IPS-NIHi11 (cell line): ENCODE measurements around the gene LRRIQ1.

Experiments used
- DNase-seq: peaks from one replicate; pipeline ENCODE4 v3.0.0; 2012; ENCODE audit warnings: mixed read lengths, low spot score

The LRRIQ1 gene

GRCh38 chr12:85060916-85061315 is 24.8 kb downstream of the LRRIQ1 start:
- DNase-seq, result no peak

GRCh38 chr12:85065837-85066482 is 29.8 kb downstream of the LRRIQ1 start:
- no peak for DNase-seq

DNA sequence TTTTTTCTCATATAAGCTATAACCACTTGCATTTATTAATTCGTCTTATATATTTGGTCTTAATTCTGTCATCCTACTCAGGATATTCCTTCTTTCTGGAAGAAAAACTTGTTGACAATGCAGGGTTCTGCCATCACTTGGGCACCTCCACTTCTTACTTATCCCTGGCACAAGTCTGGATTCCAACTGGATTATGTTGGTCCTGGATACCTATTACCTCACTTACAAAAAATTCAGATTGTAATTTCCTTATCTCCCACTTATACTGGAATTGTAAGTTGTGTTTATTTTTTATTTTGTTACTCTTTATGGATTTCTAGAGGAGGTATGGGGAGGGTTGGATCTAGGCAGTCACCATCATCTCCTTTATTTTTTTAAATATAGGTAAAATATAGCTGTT is 36.7 kb downstream of the LRRIQ1 start:
- DNase-seq, result no peak

DNA sequence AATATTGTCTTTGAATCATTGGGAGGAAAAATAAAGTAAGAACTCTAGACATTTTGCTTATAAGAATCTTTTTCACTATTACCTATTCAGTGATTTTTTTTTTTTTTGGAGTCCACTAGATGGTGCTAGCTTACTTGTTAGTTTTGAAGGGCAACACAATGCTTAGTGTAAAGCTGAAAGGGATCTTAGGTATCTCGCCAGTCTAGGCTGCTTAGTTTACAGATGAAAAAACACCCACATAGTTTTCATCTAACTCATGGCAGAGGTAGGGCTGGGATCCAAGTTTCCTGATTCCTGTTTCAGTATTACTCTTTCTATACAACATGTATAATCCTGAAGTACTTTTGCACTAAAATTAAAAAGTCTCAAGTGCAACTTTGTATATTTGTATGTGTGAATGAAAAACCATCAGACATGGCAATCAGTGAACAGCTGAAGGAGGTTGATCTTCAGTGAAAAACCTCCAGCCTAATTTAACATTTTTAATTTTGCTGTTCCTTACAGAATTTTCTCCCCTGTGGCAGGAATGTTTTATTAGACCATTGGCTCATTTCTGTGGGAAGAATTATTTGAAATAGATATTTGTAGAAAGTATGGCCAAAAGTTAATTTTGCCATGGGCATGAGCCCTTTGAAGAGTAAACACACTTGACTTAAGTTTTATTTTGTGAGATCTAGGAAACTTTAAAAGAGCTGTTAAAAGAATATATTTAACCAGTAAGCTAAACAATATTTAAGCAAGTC is 40.7 kb downstream of the LRRIQ1 start:
- peak; percentile 65 for DNase-seq

GRCh38 chr12:85085066-85085465 is 48.9 kb downstream of the LRRIQ1 start:
- no peak for DNase-seq

GRCh38 chr12:85089792-85090191 is 53.6 kb downstream of the LRRIQ1 start:
- peak; percentile 7 for DNase-seq

DNA sequence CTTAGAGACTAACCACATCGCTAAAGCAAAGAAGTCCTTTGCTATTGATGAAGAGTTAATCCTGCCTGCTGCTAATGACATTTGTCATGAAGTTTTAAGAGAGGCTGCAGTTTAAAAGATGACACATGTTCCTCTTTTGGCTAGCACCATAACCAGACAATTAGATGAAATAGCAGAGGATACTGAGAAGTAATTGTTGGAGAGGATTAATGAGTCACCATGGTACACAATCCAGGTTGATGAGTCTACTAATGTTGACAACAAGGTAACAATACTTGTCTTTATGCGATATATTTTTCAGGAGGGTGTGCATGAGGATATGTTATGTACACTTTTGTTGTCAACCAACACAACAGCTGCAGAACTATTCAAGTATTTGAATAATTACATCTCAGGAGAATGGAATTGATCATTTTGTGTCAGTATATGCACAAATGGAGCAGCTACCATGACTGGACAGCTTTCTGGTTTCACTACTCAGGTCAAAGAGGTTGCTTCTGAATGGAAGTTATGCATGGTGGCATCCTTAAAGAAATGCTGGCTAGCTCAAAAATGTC is 56.7 kb downstream of the LRRIQ1 start:
- DNase-seq, result no peak

DNA sequence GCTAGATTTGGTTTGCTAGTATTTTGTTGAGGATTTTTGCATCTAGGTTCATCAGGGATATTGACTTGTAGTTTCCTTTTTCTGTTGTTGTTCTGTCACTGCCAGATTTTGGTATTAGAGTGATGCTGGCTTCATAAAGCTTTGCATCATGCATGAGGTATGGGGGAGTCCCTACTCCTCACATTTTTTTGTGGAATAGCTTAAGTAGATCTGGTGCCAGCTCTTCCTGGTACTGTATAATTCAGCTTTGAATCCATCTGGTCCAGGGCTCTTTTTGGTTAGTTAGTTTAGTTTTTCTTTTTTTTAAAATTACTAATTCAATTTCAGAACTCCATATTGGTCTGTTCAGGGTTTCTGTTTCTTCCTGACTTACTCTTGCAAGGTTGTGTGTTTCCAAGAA is 59.4 kb downstream of the LRRIQ1 start:
- DNase-seq, result no peak

- DNase-seq, result no peak
Measured at GRCh38 chr12:85130646-85131045, 94.5 kb downstream of the LRRIQ1 start.

DNA sequence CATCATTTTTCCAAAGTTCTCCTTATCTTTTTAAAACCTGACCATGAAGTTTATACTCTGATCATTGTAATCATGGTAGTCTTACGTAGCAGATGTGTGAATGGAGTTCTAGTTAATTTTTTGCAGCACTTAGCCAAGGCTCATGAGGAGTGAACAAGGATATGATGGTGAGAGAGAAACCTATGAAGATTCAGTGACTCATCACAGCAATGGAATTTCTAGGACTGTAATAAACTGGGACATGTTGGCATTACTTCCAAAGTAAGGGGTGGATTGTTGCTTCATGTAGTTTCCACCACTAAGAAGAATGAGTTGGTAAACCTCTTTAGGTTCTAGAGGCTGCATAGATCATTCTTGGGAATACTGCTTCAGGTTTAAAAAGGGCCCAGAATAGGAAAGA is 102.7 kb downstream of the LRRIQ1 start:
- no peak for DNase-seq

DNA sequence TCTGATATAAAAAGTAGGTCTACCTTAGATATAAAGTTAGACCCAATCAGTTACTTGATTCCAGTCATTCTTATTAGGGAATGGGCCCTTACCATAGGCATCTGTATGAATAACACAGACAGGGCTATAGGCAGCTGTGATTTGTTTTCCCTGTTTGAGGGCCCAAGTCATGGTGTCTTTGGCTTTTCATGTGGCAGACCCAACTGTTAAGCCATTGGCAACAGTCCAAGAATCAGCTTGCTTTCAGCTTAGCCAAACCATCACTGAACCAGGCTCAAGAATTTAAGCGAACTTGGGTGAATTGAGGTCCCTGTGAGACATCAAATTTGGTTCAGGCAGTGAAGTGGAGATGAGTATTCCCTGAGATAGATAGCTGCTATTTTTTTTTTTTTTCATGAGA is 111.2 kb downstream of the LRRIQ1 start:
- DNase-seq, result no peak

GRCh38 chr12:85152311-85152729 is 116.2 kb downstream of the LRRIQ1 start:
- no peak for DNase-seq

- no peak for DNase-seq
Measured at GRCh38 chr12:85155791-85156190, 119.6 kb downstream of the LRRIQ1 start.

DNA sequence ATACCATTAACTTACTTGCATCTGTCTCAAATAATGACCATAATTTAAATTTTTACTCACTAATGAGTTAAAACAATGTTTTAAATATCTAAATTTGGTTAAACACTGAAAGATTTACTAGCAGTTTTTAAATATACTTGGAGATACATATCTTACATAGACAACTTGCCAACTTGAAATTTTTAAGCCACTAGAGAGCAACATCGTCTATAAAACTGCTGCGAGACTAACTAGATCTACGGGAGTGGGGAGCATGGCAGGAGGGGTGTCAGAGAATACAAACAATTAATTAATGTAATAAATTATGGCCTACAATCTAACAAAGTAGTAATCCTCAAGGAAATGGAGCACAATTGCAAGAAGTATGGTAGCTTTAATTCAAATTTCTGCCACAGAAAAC is 120.4 kb downstream of the LRRIQ1 start:
- no peak for DNase-seq

GRCh38 chr12:85157035-85157603 is 121.0 kb downstream of the LRRIQ1 start:
- no peak for DNase-seq

DNA sequence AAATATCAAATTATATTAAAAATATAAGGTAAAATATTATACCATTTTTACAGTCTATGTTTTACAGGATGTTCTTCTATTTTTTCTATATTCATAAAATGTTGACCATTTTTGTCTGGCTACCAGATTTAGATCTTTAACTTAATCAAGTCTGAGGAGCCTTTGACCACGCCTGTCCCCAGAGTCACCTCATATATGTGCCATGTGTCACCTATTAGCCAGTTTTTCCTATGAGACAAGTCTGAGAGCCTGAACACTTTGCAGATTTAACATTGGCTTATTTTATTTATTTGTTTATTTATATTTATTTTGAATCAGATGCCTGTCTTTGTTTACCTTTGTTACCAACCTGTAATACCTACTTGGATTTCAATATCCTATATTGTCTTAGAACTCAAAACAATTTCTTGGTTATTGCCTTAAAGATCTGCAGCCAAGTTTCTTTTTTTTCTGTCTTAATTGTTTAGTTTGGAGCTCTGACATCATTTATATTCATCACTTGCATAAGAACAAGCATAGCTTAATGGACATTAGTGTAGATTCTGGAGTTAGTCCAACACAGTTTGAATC is 127.7 kb downstream of the LRRIQ1 start:
- DNase-seq, result no peak

GRCh38 chr12:85179680-85180270 is 143.6 kb downstream of the LRRIQ1 start:
- DNase-seq, result no peak

DNA sequence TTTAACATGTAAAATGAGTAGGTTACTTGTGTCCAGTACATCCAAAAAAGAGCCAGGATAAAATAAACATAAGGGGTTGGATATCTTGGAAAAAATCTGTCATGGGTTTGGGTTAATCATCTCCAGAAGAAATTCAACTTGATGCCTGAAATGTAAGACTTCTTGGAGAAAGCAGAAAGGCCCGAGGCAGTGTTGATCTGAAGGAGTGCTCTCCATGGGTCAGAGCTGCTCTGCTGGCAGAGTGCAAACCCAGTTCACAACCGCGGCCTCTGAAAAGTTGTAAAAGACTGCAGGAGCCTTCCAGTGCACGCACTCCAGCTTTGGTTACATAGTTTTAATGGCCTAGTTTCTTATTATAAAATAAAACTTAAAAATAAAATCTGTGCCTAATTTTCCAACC is 146.5 kb downstream of the LRRIQ1 start:
- no peak for DNase-seq

GRCh38 chr12:85183855-85184254 is 147.7 kb downstream of the LRRIQ1 start:
- DNase-seq, result no peak

GRCh38 chr12:85186236-85186635 is 150.1 kb downstream of the LRRIQ1 start:
- no peak for DNase-seq

DNA sequence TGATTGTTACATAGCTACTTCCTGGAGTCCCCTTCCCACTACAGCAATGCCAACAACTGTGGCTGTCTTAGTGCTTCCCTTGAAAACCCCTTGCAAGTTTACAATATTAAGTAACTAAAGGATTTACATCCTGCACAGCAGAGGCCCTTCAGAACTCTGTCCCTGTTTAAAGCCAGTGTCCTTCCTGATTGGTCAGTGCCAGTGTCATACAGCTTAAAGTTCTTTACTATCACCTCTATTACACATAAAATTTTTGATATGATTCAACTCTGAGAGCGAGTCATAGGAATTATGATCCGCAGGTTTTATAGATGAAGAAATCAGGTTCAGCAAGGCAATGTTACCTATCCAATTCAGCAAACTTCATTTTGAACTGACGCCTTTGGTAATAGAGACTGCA is 152.5 kb downstream of the LRRIQ1 start:
- no peak for DNase-seq

GRCh38 chr12:85190728-85191127 is 154.6 kb downstream of the LRRIQ1 start:
- DNase-seq, result no peak
